CD14-positive monocyte (primary cell): Measurements from ENCODE around the gene PKM. TPM values are rescaled to one million over a fixed set of nuclear protein-coding genes. Genes with fewer than 3 reads are reported as not detected.
"Not testable (repeated sequence)": the region's sequence is repeated elsewhere in the genome, so short reads cannot be mapped to it uniquely, and the experiment has no call there.

Experiments
- DNase-seq, 3 donors: peaks; one replicate each; pipeline ENCODE4 v3.0.0-alpha.2; 2011 to 2022
- H2AFZ ChIP-seq: 2 replicates; pipeline ENCODE4 v1.6.0; 2012; ENCODE audit warnings: mild to moderate bottlenecking, low read depth, low read length, inconsistent platforms; ENCODE audit not compliant: insufficient read depth, poor library complexity, severe bottlenecking
- H3K27ac ChIP-seq, 2 donors: 1 replicate in 1 of 2; 2 replicates in 1 of 2; pipeline ENCODE4 v1.5.1; 2012 to 2013; ENCODE audit warnings: low read length in 2 of 2, control low read depth in 1 of 2, inconsistent platforms in 1 of 2, low read depth in 1 of 2, mild to moderate bottlenecking in 1 of 2
- H3K27me3 ChIP-seq, 2 donors: one replicate each; pipeline versions ENCODE4 v1.6.0 to v1.6.1; 2011 to 2013; ENCODE audit warnings: low read length in 2 of 2; ENCODE audit not compliant: control insufficient read depth in 2 of 2, insufficient read depth in 2 of 2
- H3K36me3 ChIP-seq, 2 donors: replicated peaks in 1 of 2; 1 replicate in 1 of 2; 2 replicates in 1 of 2; pipeline versions ENCODE4 v1.5.1 to v1.6.1; 2012 to 2013; ENCODE audit warnings: low read length in 2 of 2, control low read depth in 1 of 2, inconsistent platforms in 1 of 2, mild to moderate bottlenecking in 1 of 2; ENCODE audit not compliant: insufficient read depth in 2 of 2, control insufficient read depth in 1 of 2
- H3K4me1 ChIP-seq, 2 donors: 1 replicate in 1 of 2; 2 replicates in 1 of 2; pipeline versions ENCODE4 v1.5.1 to v1.6.1; 2012 to 2013; ENCODE audit warnings: low read length in 2 of 2, control low read depth in 1 of 2, inconsistent platforms in 1 of 2, mild to moderate bottlenecking in 1 of 2, moderate library complexity in 1 of 2; ENCODE audit not compliant: insufficient read depth in 2 of 2, control insufficient read depth in 1 of 2
- H3K4me2 ChIP-seq: replicated peaks from 2 replicates; pipeline ENCODE3; 2012; ENCODE audit warnings: low read length, moderate library complexity, mild to moderate bottlenecking; ENCODE audit not compliant: poor library complexity, severe bottlenecking; ENCODE audit errors: extremely low read depth
- H3K4me3 ChIP-seq, 3 experiments: fragments of 200-600 bp in 1 of 3; sonication (generic) in 1 of 3; replicated peaks in 1 of 3; 1 replicate in 2 of 3; 2 replicates in 1 of 3; pipeline ENCODE4 v1.5.1; 2011 to 2013; ENCODE audit warnings: low read length in 3 of 3, mild to moderate bottlenecking in 3 of 3, control low read depth in 2 of 3, low read depth in 2 of 3, inconsistent platforms in 1 of 3, moderate library complexity in 1 of 3
- H3K79me2 ChIP-seq: 2 replicates; pipeline ENCODE4 v1.6.0; 2012; ENCODE audit warnings: mild to moderate bottlenecking, control low read depth, inconsistent platforms, low read length, moderate library complexity; ENCODE audit not compliant: insufficient read depth
- H3K9ac ChIP-seq: 2 replicates; pipeline ENCODE4 v1.6.0; 2017; ENCODE audit warnings: low read length, mild to moderate bottlenecking; ENCODE audit not compliant: insufficient read depth, poor library complexity, severe bottlenecking
- H3K9me3 ChIP-seq, 2 donors: replicated peaks in 1 of 2; 1 replicate in 1 of 2; 2 replicates in 1 of 2; pipeline versions ENCODE4 v1.5.1 to v1.6.1; 2012 to 2013; ENCODE audit warnings: low read length in 2 of 2, control low read depth in 1 of 2; ENCODE audit not compliant: control insufficient read depth in 1 of 2, insufficient read depth in 1 of 2
- H4K20me1 ChIP-seq: 2 replicates; pipeline ENCODE4 v1.6.0; 2012; ENCODE audit warnings: mild to moderate bottlenecking, low read length, control low read depth, moderate library complexity; ENCODE audit not compliant: insufficient read depth
- H3K27ac Mint-ChIP-seq, 7 donors: one replicate each; pipeline ENCODE4 v1.8.0; 2020; ENCODE audit warnings: mild to moderate bottlenecking in 7 of 7, mixed read lengths in 7 of 7, moderate library complexity in 6 of 7, inconsistent platforms in 2 of 7
- H3K27me3 Mint-ChIP-seq, 3 donors: one replicate each; pipeline ENCODE4 v1.8.0; 2021 to 2022; ENCODE audit warnings: low read depth in 3 of 3, mild to moderate bottlenecking in 3 of 3, mixed read lengths in 3 of 3, moderate library complexity in 3 of 3, inconsistent platforms in 1 of 3
- H3K36me3 Mint-ChIP-seq, 2 donors: one replicate each; pipeline ENCODE4 v1.8.0; 2020; ENCODE audit warnings: mixed read lengths in 2 of 2, inconsistent platforms in 1 of 2, mild to moderate bottlenecking in 1 of 2
- H3K4me1 Mint-ChIP-seq: one replicate; pipeline ENCODE4 v1.8.0; 2020; ENCODE audit warnings: mild to moderate bottlenecking, mixed read lengths
- H3K4me3 Mint-ChIP-seq, 2 donors: one replicate each; pipeline ENCODE4 v1.8.0; 2020; ENCODE audit warnings: mild to moderate bottlenecking in 2 of 2, mixed read lengths in 2 of 2, moderate library complexity in 1 of 2
- H3K9me3 Mint-ChIP-seq, 7 donors: one replicate each; pipeline ENCODE4 v1.8.0; 2020 to 2022; ENCODE audit warnings: mixed read lengths in 7 of 7, mild to moderate bottlenecking in 6 of 7, moderate library complexity in 6 of 7, inconsistent platforms in 2 of 7
- CTCF ChIP-seq: fragments of 200-600 bp; IDR thresholded peaks from one replicate; pipeline ENCODE4 v1.8.0; 2022; ENCODE audit warnings: antibody characterized with exemption, mild to moderate bottlenecking
- WGBS: methylation state at CpG from one replicate; pipeline ENCODE4 v1.1.5; 2013; ENCODE audit warnings: missing lambda C conversion rate; ENCODE audit not compliant: insufficient coverage; 5-methylcytosine and 5-hydroxymethylcytosine counted together
- intact Hi-C, 2 donors: fragments of 100-400 bp; cut with micrococcal nuclease; formaldehyde crosslinking; loops; one replicate each; pipeline versions ENCODE4 v1.15.0 to v1.15.1; 2023
- polyA plus RNA-seq, 3 donors: library from polyadenylated mRNA; depleted of rRNA in 1 of 3; unstranded in 2 of 3; stranded (reverse) in 1 of 3; fragments of 300-500 nt in 2 of 3; fragments of >200 nt in 1 of 3; fragmentation: Illumina TruSeq in 2 of 3; gene quantifications; 1 replicate in 2 of 3; 2 replicates in 1 of 3; pipeline ENCODE4 v1.2.3, GENCODE V29; 2012 to 2021

Gene PKM
- polyA plus RNA-seq, 3 donors, result 544 to 999 (median 986) TPM

DNA sequence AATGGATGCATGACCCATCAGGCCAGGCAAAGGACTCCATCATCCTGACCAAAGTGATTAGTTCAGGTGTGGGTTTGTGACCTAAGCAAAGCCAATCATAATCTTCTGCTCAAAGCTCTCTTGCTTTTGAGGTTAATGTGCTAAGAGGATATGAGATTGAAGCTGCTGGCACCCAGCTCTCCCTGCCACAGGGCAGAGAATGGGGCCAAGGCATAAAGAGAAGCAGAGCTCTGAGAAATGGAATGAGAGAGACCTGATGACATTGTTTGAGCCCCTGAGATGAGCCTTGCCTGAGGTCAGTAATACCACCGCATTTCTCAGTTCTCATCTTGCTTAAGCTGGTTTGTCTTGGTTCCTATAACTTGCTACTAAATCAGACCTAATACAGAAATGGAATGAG lies 47.7 kb upstream of the PKM start:
- H3K4me2 ChIP-seq, result no peak overlapping the region
- H4K20me1 ChIP-seq, result no peaks in the 10 kb centered on the region
- H3K4me1 ChIP-seq, result no peaks in the 10 kb centered on the region
- no peaks in the 10 kb centered on the region for H3K27me3 ChIP-seq
- no peak overlapping the region for H3K9ac ChIP-seq
- DNase-seq, result no peak
- no peaks in the 10 kb centered on the region for H3K79me2 ChIP-seq
- H3K36me3 ChIP-seq, result no peaks in the 10 kb centered on the region
- TF ChIP-seq CTCF, result no peak
- WGBS, result no CpG with 5 or more reads among the region's 1 CpG
- no peak overlapping the region for H3K4me3 ChIP-seq
- H3K27ac ChIP-seq, result no peak overlapping the region
- intact Hi-C loops, result no loop called here
- Mint-ChIP-seq H3K4me1 (peaks cover 2% of the 10 kb centered on the region), H3K36me3 (peaks cover 0 to 3% of the 10 kb centered on the region in 2 donors), H3K27ac (no peak overlapping the region), H3K9me3 (peaks cover 0 to 2% (median 0%) of the 10 kb centered on the region in 7 donors), H3K4me3 (no peak overlapping the region), H3K27me3 (peaks cover 3 to 12% (median 5%) of the 10 kb centered on the region in 3 donors)
- H3K9me3 ChIP-seq, result no peaks in the 10 kb centered on the region
- no peak overlapping the region for H2AFZ ChIP-seq

DNA sequence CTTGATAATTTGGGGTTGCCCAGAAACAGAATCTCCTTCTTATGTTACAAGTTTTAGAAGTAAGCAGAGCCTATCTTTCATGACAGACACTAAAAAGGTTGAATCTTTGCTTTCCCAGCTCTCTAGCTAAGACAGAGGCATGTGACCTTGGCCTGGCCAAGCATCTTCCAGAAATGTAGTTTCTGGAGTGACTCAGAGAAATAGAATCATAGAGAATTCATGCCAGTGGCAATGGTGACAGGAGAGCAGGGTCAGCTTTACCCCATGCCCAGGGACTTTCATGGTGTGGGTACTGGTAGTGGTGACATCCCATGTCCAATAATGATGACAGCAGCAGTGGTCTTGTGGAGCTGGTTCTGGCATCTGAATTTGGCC lies 45.3 kb upstream of the PKM start:
- no peak for TF ChIP-seq CTCF
- Histone ChIP-seq H4K20me1 (no peaks in the 10 kb centered on the region), H3K27ac (no peak overlapping the region), H3K36me3 (no peaks in the 10 kb centered on the region), H3K27me3 (no peaks in the 10 kb centered on the region), H3K4me1 (peaks cover 13 to 15% of the 10 kb centered on the region in 2 donors), H3K4me2 (no peak overlapping the region), H3K9me3 (no peaks in the 10 kb centered on the region), H3K4me3 (no peak overlapping the region), H2AFZ (no peak overlapping the region), H3K9ac (no peak overlapping the region), H3K79me2 (peaks cover 5% of the 10 kb centered on the region)
- no peaks in the 10 kb centered on the region for H3K36me3 Mint-ChIP-seq
- H3K9me3 Mint-ChIP-seq, result peaks cover 0 to 2% (median 0%) of the 10 kb centered on the region in 7 donors
- H3K4me3 Mint-ChIP-seq, result no peak overlapping the region
- DNase-seq, result no peak
- H3K27ac Mint-ChIP-seq, result no peak overlapping the region
- peaks cover 2 to 12% (median 5%) of the 10 kb centered on the region in 3 donors for H3K27me3 Mint-ChIP-seq
- intact Hi-C loops, result no loop called here
- H3K4me1 Mint-ChIP-seq, result peaks cover 16% of the 10 kb centered on the region

- H2AFZ ChIP-seq, H3K27ac ChIP-seq, H3K9ac ChIP-seq, H4K20me1 ChIP-seq, H3K9me3 ChIP-seq, H3K36me3 Mint-ChIP-seq, H3K27me3 ChIP-seq, H3K36me3 ChIP-seq, H3K27ac Mint-ChIP-seq, H3K4me3 Mint-ChIP-seq, H3K9me3 Mint-ChIP-seq, DNase-seq, H3K4me3 ChIP-seq, intact Hi-C loops, H3K79me2 ChIP-seq, H3K4me2 ChIP-seq: not testable (repeated sequence)
- H3K4me1 ChIP-seq, result peaks cover 15 to 20% of the 10 kb centered on the region in 2 donors
- Mint-ChIP-seq H3K27me3 (peaks cover 2 to 12% (median 5%) of the 10 kb centered on the region in 3 donors), H3K4me1 (peaks cover 22% of the 10 kb centered on the region)
Measured at GRCh38 chr15:72275635-72276325, 44.8 kb upstream of the PKM start.
